Mesenchymal stem cell (in vitro differentiated cells and primary cell): Measurements from ENCODE around the gene NFATC1.

Source experiments
- DNase-seq: peaks from one replicate; pipeline ENCODE4 v3.0.0-alpha.2; 2013
- H2AFZ ChIP-seq: one replicate; pipeline ENCODE4 v1.6.1; 2013; ENCODE audit warnings: low read depth, mild to moderate bottlenecking, control low read depth, inconsistent platforms, low read length, moderate library complexity
- H2AK5ac ChIP-seq: 2 replicates; pipeline ENCODE4 v1.6.1; 2013; ENCODE audit warnings: low read length, moderate library complexity, mild to moderate bottlenecking, inconsistent platforms; ENCODE audit not compliant: severe bottlenecking
- H2BK120ac ChIP-seq: one replicate; pipeline ENCODE4 v1.6.1; 2013; ENCODE audit warnings: low read depth, mild to moderate bottlenecking, inconsistent platforms, low read length, moderate library complexity
- H2BK12ac ChIP-seq, 2 experiments: one replicate each; pipeline ENCODE4 v1.6.1; 2013; ENCODE audit warnings: inconsistent platforms in 2 of 2, low read length in 2 of 2, mild to moderate bottlenecking in 2 of 2, moderate library complexity in 2 of 2, control low read depth in 1 of 2
- H2BK15ac ChIP-seq: one replicate; pipeline ENCODE4 v1.6.1; 2013; ENCODE audit warnings: mild to moderate bottlenecking, low read depth, inconsistent platforms; ENCODE audit not compliant: poor library complexity, severe bottlenecking
- H2BK5ac ChIP-seq: 2 replicates; pipeline ENCODE4 v1.6.1; 2013; ENCODE audit warnings: low read depth, mild to moderate bottlenecking, low read length, control low read depth, inconsistent platforms; ENCODE audit not compliant: poor library complexity, severe bottlenecking
- H3K14ac ChIP-seq, 2 experiments: one replicate each; pipeline ENCODE4 v1.6.1; 2013; ENCODE audit warnings: inconsistent platforms in 2 of 2, low read length in 2 of 2, control low read depth in 1 of 2, mild to moderate bottlenecking in 1 of 2, moderate library complexity in 1 of 2
- H3K18ac ChIP-seq, 2 experiments: one replicate each; pipeline ENCODE4 v1.6.1; 2013; ENCODE audit warnings: inconsistent platforms in 2 of 2, low read length in 2 of 2, control low read depth in 1 of 2, low read depth in 1 of 2, mild to moderate bottlenecking in 1 of 2
- H3K23ac ChIP-seq, 2 experiments: one replicate each; pipeline ENCODE4 v1.6.1; 2013; ENCODE audit warnings: inconsistent platforms in 2 of 2, low read length in 2 of 2, mild to moderate bottlenecking in 2 of 2, moderate library complexity in 2 of 2, control low read depth in 1 of 2
- H3K27ac ChIP-seq: 2 replicates; pipeline ENCODE4 v1.5.1; 2013; ENCODE audit warnings: mild to moderate bottlenecking, moderate library complexity, low read length, control low read depth, inconsistent platforms; ENCODE audit not compliant: poor library complexity, severe bottlenecking
- H3K27me3 ChIP-seq, 2 experiments: 2 replicates each; pipeline versions ENCODE4 v1.6.1 to v1.7.0; 2013; ENCODE audit warnings: low read length in 2 of 2, mild to moderate bottlenecking in 2 of 2, moderate library complexity in 2 of 2, control low read depth in 1 of 2, inconsistent platforms in 1 of 2; ENCODE audit not compliant: control insufficient read depth in 1 of 2, insufficient read depth in 1 of 2
- H3K36me3 ChIP-seq, 2 experiments: 2 replicates each; pipeline versions ENCODE4 v1.6.1 to v1.7.0; 2013; ENCODE audit warnings: low read length in 2 of 2, control low read depth in 1 of 2, inconsistent platforms in 1 of 2, low read depth in 1 of 2, mild to moderate bottlenecking in 1 of 2; ENCODE audit not compliant: insufficient read depth in 2 of 2, control insufficient read depth in 1 of 2
- H3K4ac ChIP-seq, 2 experiments: one replicate each; pipeline ENCODE4 v1.6.1; 2013; ENCODE audit warnings: inconsistent platforms in 2 of 2, low read length in 2 of 2, mild to moderate bottlenecking in 2 of 2, moderate library complexity in 2 of 2, control low read depth in 1 of 2, low read depth in 1 of 2
- H3K4me1 ChIP-seq: 2 replicates; pipeline ENCODE4 v1.6.1; 2013; ENCODE audit warnings: low read depth, low read length, control low read depth; ENCODE audit not compliant: control insufficient read depth, insufficient read depth
- H3K4me2 ChIP-seq: 2 replicates; pipeline ENCODE4 v1.6.1; 2013; ENCODE audit warnings: low read length, mild to moderate bottlenecking, inconsistent platforms; ENCODE audit not compliant: poor library complexity, severe bottlenecking
- H3K4me3 ChIP-seq, 2 experiments: 2 replicates each; pipeline versions ENCODE4 v1.5.1 to v1.7.0; 2013; ENCODE audit warnings: low read length in 2 of 2, mild to moderate bottlenecking in 2 of 2, control low read depth in 1 of 2, low read depth in 1 of 2; ENCODE audit not compliant: insufficient read depth in 1 of 2
- H3K79me1 ChIP-seq: replicated peaks from 2 replicates; pipeline ENCODE4 v1.6.1; 2013; ENCODE audit warnings: mild to moderate bottlenecking, control low read depth, low read length, inconsistent platforms; ENCODE audit not compliant: poor library complexity, severe bottlenecking
- H3K9ac ChIP-seq: 2 replicates; pipeline ENCODE4 v1.7.0; 2013; ENCODE audit warnings: mild to moderate bottlenecking, low read length, moderate library complexity
- H3K9me3 ChIP-seq: 2 replicates; pipeline ENCODE4 v1.7.0; 2013; ENCODE audit warnings: mild to moderate bottlenecking, low read length; ENCODE audit not compliant: control insufficient read depth
- H4K8ac ChIP-seq: one replicate; pipeline ENCODE4 v1.6.1; 2013; ENCODE audit warnings: inconsistent platforms, mild to moderate bottlenecking, low read length, moderate library complexity
- H4K91ac ChIP-seq: one replicate; pipeline ENCODE4 v1.6.1; 2013; ENCODE audit warnings: mild to moderate bottlenecking, low read length, inconsistent platforms
- whole genome bisulfite sequencing: methylation state at CpG from one replicate; pipeline ENCODE4 v1.1.7; 2013; ENCODE audit warnings: mixed read lengths; 5-methylcytosine and 5-hydroxymethylcytosine counted together

The NFATC1 gene

DNA sequence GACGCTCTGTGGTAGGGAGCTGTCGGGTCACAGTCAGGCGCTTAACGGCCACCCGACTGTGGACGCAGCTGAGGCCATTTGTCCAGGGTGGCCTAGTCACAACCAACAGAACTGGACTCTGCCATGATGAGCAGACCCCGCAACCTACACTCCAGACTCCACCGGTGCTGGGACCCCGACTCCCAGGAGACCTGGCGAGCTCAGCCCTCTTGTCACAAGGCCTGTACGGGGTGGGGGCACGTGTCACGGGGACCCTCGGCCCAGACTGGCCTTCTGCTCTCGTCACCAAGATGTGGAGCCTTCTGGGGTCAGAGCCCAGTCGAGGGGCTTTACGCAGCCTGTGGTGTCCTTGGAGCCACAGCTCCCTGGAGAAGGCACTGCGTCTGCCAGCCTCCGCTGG, 22.5 kb downstream of the NFATC1 start:
- Histone ChIP-seq H3K27me3 (peaks cover 6 to 18% of the 10 kb centered on the region in 2 experiments), H3K9ac (no peak overlapping the region), H2AK5ac (no peak overlapping the region), H2AFZ (no peak overlapping the region), H3K18ac (no peak overlapping the region), H2BK15ac (no peak overlapping the region), H3K14ac (no peak overlapping the region), H3K4ac (no peak overlapping the region), H2BK12ac (no peak overlapping the region), H3K23ac (no peak overlapping the region), H2BK120ac (no peak overlapping the region), H3K4me2 (no peak overlapping the region), H2BK5ac (no peak overlapping the region), H3K27ac (no peak overlapping the region), H3K4me3 (no peak overlapping the region), H3K79me1 (no peaks in the 10 kb centered on the region), H3K9me3 (no peaks in the 10 kb centered on the region), H3K36me3 (peaks cover 4 to 8% of the 10 kb centered on the region in 2 experiments), H4K91ac (no peak overlapping the region), H4K8ac (no peak overlapping the region), H3K4me1 (peaks cover 23% of the 10 kb centered on the region)
- 95% methylated on average over 19 of the region's 19 CpGs for WGBS
- no peak for DNase-seq

DNA sequence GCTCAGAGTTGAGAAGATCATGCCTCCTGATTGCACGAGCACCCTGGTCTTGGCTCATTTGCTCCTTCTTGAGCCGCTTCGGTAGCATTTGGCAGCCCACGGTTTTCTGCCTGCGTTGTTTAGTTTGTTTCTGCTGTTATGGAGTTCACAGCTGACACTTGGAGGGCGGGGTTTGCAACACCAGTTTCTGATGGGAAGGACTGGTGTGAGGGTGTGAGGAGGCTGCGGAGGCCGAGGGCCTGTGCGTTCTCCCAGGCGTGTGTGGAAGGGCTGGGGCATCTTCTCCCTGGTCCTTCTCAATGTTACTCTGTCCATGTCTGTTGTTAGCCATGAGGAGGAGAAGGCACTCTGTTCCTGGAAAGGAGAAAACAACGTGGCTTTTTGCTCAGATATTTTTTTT, 22.9 kb downstream of the NFATC1 start:
- no peak overlapping the region for H3K14ac ChIP-seq
- H3K79me1 ChIP-seq: no peaks in the 10 kb centered on the region
- H3K36me3 ChIP-seq: peaks cover 4% of the 10 kb centered on the region in 2 experiments
- H2BK5ac ChIP-seq: no peak overlapping the region
- no peak overlapping the region for H3K4me3 ChIP-seq
- H3K18ac ChIP-seq: no peak overlapping the region
- no peak overlapping the region for H3K4ac ChIP-seq
- H2BK15ac ChIP-seq: no peak overlapping the region
- H3K27me3 ChIP-seq: peaks cover 8 to 14% of the 10 kb centered on the region in 2 experiments
- H3K27ac ChIP-seq: no peak overlapping the region
- no peak overlapping the region for H4K8ac ChIP-seq
- H3K4me2 ChIP-seq: no peak overlapping the region
- no peak overlapping the region for H2BK120ac ChIP-seq
- no peak for DNase-seq
- no peak overlapping the region for H3K9ac ChIP-seq
- H4K91ac ChIP-seq: no peak overlapping the region
- H3K4me1 ChIP-seq: peaks cover 25% of the 10 kb centered on the region
- 91% methylated on average over 11 of the region's 11 CpGs for WGBS
- H3K23ac ChIP-seq: no peak overlapping the region
- H3K9me3 ChIP-seq: no peaks in the 10 kb centered on the region
- no peak overlapping the region for H2AFZ ChIP-seq
- H2AK5ac ChIP-seq: no peak overlapping the region
- H2BK12ac ChIP-seq: no peak overlapping the region

- DNase-seq: no peak
- H3K23ac ChIP-seq: no peak overlapping the region
- H2BK15ac ChIP-seq: no peak overlapping the region
- H2AFZ ChIP-seq: no peak overlapping the region
- H2AK5ac ChIP-seq: no peak overlapping the region
- H2BK5ac ChIP-seq: no peak overlapping the region
- H3K27ac ChIP-seq: no peak overlapping the region
- no peaks in the 10 kb centered on the region for H3K79me1 ChIP-seq
- no peak overlapping the region for H3K18ac ChIP-seq
- H3K9me3 ChIP-seq: no peaks in the 10 kb centered on the region
- no peak overlapping the region for H4K8ac ChIP-seq
- H3K4me3 ChIP-seq: no peak overlapping the region
- no peak overlapping the region for H4K91ac ChIP-seq
- H3K36me3 ChIP-seq: peaks cover 4% of the 10 kb centered on the region in 2 experiments
- 92% methylated on average over 48 of the region's 48 CpGs for WGBS
- H3K4me1 ChIP-seq: peaks cover 22% of the 10 kb centered on the region
- H3K27me3 ChIP-seq: peaks cover 17 to 19% of the 10 kb centered on the region in 2 experiments
- no peak overlapping the region for H3K9ac ChIP-seq
- H3K4me2 ChIP-seq: no peak overlapping the region
- no peak overlapping the region for H2BK12ac ChIP-seq
- no peak overlapping the region for H2BK120ac ChIP-seq
- H3K4ac ChIP-seq: no peak overlapping the region
- H3K14ac ChIP-seq: no peak overlapping the region
These were observed 24.5 kb downstream of the NFATC1 start for GRCh38 chr18:79420033-79420745.

DNA sequence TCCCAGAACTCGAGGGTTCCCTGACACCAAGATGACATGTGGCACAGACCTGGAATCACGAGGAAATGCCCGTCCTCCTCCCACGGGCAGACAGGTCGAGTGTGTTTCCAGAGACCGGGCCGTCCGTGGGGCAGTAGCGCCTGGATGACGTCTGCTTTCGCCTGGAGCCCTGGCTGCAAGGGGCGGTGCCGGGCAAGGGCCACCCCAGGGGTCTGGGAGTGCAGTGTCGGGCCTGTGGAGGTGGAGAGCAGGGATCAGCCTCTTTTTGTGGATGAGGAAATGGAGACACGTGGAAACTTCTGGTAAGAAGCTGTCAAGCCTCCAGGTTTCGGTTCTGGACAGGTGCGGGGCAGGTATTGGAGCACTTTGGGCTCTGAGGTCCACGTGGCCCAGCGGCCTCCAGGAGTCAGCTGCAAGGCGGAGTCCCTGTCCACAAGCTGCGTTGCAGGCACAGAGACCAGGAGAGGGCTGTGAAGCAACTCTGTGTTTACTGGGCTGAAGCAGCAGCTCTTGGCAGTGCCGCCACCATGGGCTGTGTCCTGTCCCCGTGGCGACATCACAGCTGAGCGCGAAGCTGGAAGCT, 25.6 kb downstream of the NFATC1 start:
- Histone ChIP-seq H2AK5ac (no peak overlapping the region), H3K18ac (no peak overlapping the region), H3K23ac (no peak overlapping the region), H3K79me1 (no peaks in the 10 kb centered on the region), H3K14ac (no peak overlapping the region), H2BK5ac (no peak overlapping the region), H4K91ac (no peak overlapping the region), H2BK120ac (no peak overlapping the region), H3K9me3 (no peaks in the 10 kb centered on the region), H3K4me2 (no peak overlapping the region), H3K4me3 (no peak overlapping the region), H3K36me3 (peaks cover 4 to 6% of the 10 kb centered on the region in 2 experiments), H3K27me3 (peaks cover 17 to 23% of the 10 kb centered on the region in 2 experiments), H3K27ac (no peak overlapping the region), H3K4me1 (peaks cover 25% of the 10 kb centered on the region), H2BK15ac (no peak overlapping the region), H3K4ac (no peak overlapping the region), H2BK12ac (no peak overlapping the region), H4K8ac (no peak overlapping the region), H3K9ac (no peak overlapping the region), H2AFZ (no peak overlapping the region)
- no peak for DNase-seq
- 94% methylated on average over 26 of the region's 26 CpGs for WGBS
